Measurements from ENCODE around the gene RASSF8. TPM values are rescaled to one million over a fixed set of nuclear protein-coding genes. Genes with fewer than 3 reads are reported as not detected.

RASSF8 gene
- total RNA-seq, 1 donor from 2014 or later, result 74.3 TPM

DNA sequence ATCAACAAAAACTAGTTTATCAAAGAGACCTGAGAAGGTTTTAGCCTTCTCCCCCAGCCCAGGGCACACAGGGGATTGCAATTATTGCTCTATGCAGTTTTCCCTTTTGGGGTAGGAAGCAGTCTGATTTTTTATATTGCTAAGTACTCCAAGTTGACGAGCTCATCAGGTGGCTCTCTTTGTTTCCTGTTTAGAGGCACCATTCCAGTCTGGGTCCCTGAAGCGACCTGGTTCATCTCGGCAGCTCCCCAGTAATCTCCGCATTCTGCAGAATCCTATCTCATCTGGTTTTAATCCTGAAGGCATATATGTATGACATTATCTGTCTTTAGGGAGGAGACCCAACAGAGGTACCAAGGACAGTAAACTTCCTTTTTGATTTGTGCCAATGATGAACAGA is 110.0 kb downstream of the RASSF8 start:
- no peaks in the 10 kb centered on the region for H3K4me1 Mint-ChIP-seq (ENCODE audit: unreplicated experiment)
- H3K9me3 Mint-ChIP-seq (ENCODE audit: unreplicated experiment), result no peaks in the 10 kb centered on the region
- no peaks in the 10 kb centered on the region for H3K27me3 Mint-ChIP-seq (ENCODE audit: unreplicated experiment)
- H3K27ac Mint-ChIP-seq (ENCODE audit: unreplicated experiment), result no peak overlapping the region
- TF ChIP-seq, protein P1, sequence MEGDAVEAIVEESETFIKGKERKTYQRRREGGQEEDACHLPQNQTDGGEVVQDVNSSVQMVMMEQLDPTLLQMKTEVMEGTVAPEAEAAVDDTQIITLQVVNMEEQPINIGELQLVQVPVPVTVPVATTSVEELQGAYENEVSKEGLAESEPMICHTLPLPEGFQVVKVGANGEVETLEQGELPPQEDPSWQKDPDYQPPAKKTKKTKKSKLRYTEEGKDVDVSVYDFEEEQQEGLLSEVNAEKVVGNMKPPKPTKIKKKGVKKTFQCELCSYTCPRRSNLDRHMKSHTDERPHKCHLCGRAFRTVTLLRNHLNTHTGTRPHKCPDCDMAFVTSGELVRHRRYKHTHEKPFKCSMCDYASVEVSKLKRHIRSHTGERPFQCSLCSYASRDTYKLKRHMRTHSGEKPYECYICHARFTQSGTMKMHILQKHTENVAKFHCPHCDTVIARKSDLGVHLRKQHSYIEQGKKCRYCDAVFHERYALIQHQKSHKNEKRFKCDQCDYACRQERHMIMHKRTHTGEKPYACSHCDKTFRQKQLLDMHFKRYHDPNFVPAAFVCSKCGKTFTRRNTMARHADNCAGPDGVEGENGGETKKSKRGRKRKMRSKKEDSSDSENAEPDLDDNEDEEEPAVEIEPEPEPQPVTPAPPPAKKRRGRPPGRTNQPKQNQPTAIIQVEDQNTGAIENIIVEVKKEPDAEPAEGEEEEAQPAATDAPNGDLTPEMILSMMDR (IDR thresholded peaks at IDR 0.05), result no peak
- no peak overlapping the region for H3K4me3 Mint-ChIP-seq (ENCODE audit: unreplicated experiment)
- peaks cover 29% of the 10 kb centered on the region for H3K36me3 Mint-ChIP-seq (ENCODE audit: unreplicated experiment)
- DNase-seq (ENCODE audit: extremely low spot score, unreplicated experiment), result no peak

DNA sequence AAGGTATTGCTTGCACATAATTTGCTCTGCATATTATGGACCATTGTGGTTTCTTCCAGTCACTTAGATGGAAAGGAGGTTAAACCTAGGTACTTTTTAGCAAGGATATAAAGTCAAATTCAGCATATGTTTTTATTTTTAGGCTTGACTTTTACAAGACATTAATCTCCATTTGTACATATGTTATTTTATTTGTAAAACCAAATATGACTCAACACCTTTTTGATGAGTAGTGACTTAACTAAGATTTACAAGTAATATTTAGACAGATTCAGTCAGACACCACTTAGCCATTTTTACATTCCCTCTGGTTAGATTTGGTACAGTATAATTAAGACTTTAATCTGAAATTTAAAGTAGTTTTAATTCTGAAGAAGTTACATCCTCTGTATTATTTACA is 111.3 kb downstream of the RASSF8 start:
- Mint-ChIP-seq H3K27ac (ENCODE audit: unreplicated experiment) (no peak overlapping the region), H3K4me3 (ENCODE audit: unreplicated experiment) (no peak overlapping the region), H3K27me3 (ENCODE audit: unreplicated experiment) (no peaks in the 10 kb centered on the region), H3K9me3 (ENCODE audit: unreplicated experiment) (no peaks in the 10 kb centered on the region), H3K36me3 (ENCODE audit: unreplicated experiment) (peaks cover 25% of the 10 kb centered on the region), H3K4me1 (ENCODE audit: unreplicated experiment) (no peaks in the 10 kb centered on the region)
- TF ChIP-seq, protein P1 (IDR thresholded peaks at IDR 0.05), result no peak
- no peak for DNase-seq (ENCODE audit: extremely low spot score, unreplicated experiment)

GRCh38 chr12:26077915-26078702 is 119.6 kb downstream of the RASSF8 start:
- H3K9me3 Mint-ChIP-seq (ENCODE audit: unreplicated experiment), result no peaks in the 10 kb centered on the region
- H3K4me3 Mint-ChIP-seq (ENCODE audit: unreplicated experiment), result no peak overlapping the region
- no peak for DNase-seq (ENCODE audit: extremely low spot score, unreplicated experiment)
- no peaks in the 10 kb centered on the region for H3K4me1 Mint-ChIP-seq (ENCODE audit: unreplicated experiment)
- no peak overlapping the region for H3K27ac Mint-ChIP-seq (ENCODE audit: unreplicated experiment)
- no peaks in the 10 kb centered on the region for H3K27me3 Mint-ChIP-seq (ENCODE audit: unreplicated experiment)
- TF ChIP-seq, protein P1 (IDR thresholded peaks at IDR 0.05), result no peak
- H3K36me3 Mint-ChIP-seq (ENCODE audit: unreplicated experiment), result peaks cover 8% of the 10 kb centered on the region

DNA sequence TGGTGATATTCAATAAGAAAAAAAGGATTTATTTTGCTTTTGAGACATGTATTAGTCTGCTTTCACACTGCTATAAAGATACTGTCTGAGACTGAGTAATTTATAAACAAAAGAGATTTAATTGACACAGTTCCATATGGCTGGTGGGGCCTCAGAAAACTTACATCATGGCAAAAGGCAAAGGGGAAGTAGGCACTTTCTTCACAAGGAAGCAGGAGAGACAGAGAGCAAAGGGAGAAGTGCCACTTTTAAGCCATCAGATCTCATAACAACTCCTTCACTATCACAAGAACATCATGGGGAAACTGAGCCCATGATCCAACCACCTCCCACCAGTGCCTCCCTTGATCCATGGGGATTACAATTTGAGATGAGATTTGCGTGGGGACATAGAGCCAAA is 122.4 kb downstream of the RASSF8 start:
- no peak overlapping the region for H3K27ac Mint-ChIP-seq (ENCODE audit: unreplicated experiment)
- no peaks in the 10 kb centered on the region for H3K4me1 Mint-ChIP-seq (ENCODE audit: unreplicated experiment)
- TF ChIP-seq, protein P1 (IDR thresholded peaks at IDR 0.05), result no peak
- peaks cover 7% of the 10 kb centered on the region for H3K36me3 Mint-ChIP-seq (ENCODE audit: unreplicated experiment)
- no peaks in the 10 kb centered on the region for H3K27me3 Mint-ChIP-seq (ENCODE audit: unreplicated experiment)
- H3K9me3 Mint-ChIP-seq (ENCODE audit: unreplicated experiment), result no peaks in the 10 kb centered on the region
- no peak for DNase-seq (ENCODE audit: extremely low spot score, unreplicated experiment)
- no peak overlapping the region for H3K4me3 Mint-ChIP-seq (ENCODE audit: unreplicated experiment)

DNA sequence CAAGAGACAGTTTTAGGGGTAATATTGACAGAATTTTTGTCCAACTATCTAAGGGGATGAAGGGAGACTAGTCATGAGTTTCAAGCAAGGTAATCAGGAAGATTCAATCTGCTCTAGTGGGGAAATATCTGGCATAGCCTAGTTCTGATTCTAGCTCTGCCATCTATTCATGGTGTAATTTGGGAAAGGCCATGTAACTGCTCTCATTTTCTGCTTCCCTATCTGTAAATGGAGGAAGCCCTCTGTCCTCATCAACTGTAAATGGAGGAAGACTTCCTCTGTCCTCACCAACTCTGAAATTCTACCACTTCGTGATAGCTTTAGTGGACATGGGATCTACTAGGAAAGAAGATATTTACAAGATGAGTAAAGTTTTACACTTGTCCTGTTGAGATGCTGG is 128.5 kb downstream of the RASSF8 start:
- Mint-ChIP-seq H3K9me3 (ENCODE audit: unreplicated experiment) (no peaks in the 10 kb centered on the region), H3K27ac (ENCODE audit: unreplicated experiment) (no peak overlapping the region), H3K36me3 (ENCODE audit: unreplicated experiment) (peaks cover 2% of the 10 kb centered on the region), H3K4me3 (ENCODE audit: unreplicated experiment) (no peak overlapping the region), H3K4me1 (ENCODE audit: unreplicated experiment) (no peaks in the 10 kb centered on the region), H3K27me3 (ENCODE audit: unreplicated experiment) (no peaks in the 10 kb centered on the region)
- TF ChIP-seq, protein P1 (IDR thresholded peaks at IDR 0.05), result no peak
- DNase-seq (ENCODE audit: extremely low spot score, unreplicated experiment), result no peak
